Right atrium auricular region (tissue), 2 donors: ENCODE data around the gene CNTFR. TPM values are rescaled to one million over a fixed set of nuclear protein-coding genes. Genes with fewer than 3 reads are reported as not detected.

Experiments
- DNase-seq: peaks from one replicate; pipeline ENCODE4 v3.0.0-alpha.2; 2019; ENCODE audit warnings: low spot score
- H3K27ac ChIP-seq, 2 donors: fragments of 200-600 bp; sonication (generic); 1 replicate in 1 of 2; 2 replicates in 1 of 2; pipeline ENCODE4 v1.5.1; 2016 to 2019
- H3K27me3 ChIP-seq, 2 donors: fragments of 200-600 bp; sonication (generic); one replicate each; pipeline versions ENCODE4 v1.5.1 to v1.6.0; 2017 to 2019
- H3K36me3 ChIP-seq: fragments of 200-600 bp; sonication (generic); one replicate; pipeline ENCODE4 v1.5.1; 2016
- H3K4me1 ChIP-seq, 2 donors: fragments of 200-600 bp; sonication (generic); one replicate each; pipeline versions ENCODE4 v1.5.1 to v1.6.0; 2017 to 2019
- H3K4me3 ChIP-seq, 2 donors: fragments of 200-600 bp; sonication (generic); 1 replicate in 1 of 2; 2 replicates in 1 of 2; pipeline ENCODE4 v1.5.1; 2017 to 2019; ENCODE audit warnings: mild to moderate bottlenecking in 1 of 2, moderate library complexity in 1 of 2
- H3K9me3 ChIP-seq, 2 donors: fragments of 200-600 bp; sonication (generic); one replicate each; pipeline ENCODE4 v1.5.1; 2019
- total RNA-seq, 2 donors: library from RNA; depleted of rRNA; stranded (reverse); fragments of >200 nt; gene quantifications; one replicate each; pipeline ENCODE4 v1.1.0, GENCODE V29; 2016
- TF ChIP-seq, protein P1 (sequence below), 2 donors: fragments of 200-600 bp; sonication (generic); IDR thresholded peaks; one replicate each; pipeline ENCODE4 v1.5.1; 2019; ENCODE audit warnings: antibody characterized with exemption in 2 of 2

CNTFR gene
- total RNA-seq, 2 donors from 2014 or later, result 6.6 to 23.3 TPM

DNA sequence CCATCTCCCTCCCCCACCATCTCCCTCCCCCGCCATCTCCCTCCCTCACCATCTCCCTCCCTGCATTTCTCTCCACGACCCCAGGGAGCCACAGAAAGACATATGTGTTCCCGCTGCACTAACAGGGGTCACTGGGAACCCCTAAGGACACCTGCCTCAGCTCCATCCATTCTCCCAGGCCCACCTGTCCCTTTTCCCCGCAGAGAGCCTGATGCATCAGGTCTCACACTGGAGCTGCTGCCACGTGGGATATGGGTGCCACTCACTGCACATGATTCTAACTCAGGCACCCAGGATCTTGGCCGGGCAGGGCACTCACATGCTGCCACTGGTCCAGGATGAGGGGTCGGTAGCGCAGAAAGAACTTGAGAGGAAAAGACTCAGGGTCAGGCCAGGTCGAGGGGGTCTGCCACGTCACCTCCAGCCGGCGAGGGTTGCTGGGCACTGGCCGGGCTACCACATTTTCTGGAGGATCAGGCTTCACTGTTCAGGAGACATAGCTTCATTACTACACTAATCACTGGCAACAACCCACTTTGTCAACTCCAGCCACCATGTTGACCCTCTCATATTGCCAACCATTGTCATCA lies 33.5 kb downstream of the CNTFR start:
- Histone ChIP-seq H3K27me3 (no peaks in the 10 kb centered on the region), H3K4me3 (no peak overlapping the region), H3K36me3 (no peaks in the 10 kb centered on the region), H3K27ac (no peak overlapping the region), H3K9me3 (no peaks in the 10 kb centered on the region), H3K4me1 (peaks cover 0 to 23% of the 10 kb centered on the region in 2 donors)
- no peak for DNase-seq
- TF ChIP-seq, protein P1, sequence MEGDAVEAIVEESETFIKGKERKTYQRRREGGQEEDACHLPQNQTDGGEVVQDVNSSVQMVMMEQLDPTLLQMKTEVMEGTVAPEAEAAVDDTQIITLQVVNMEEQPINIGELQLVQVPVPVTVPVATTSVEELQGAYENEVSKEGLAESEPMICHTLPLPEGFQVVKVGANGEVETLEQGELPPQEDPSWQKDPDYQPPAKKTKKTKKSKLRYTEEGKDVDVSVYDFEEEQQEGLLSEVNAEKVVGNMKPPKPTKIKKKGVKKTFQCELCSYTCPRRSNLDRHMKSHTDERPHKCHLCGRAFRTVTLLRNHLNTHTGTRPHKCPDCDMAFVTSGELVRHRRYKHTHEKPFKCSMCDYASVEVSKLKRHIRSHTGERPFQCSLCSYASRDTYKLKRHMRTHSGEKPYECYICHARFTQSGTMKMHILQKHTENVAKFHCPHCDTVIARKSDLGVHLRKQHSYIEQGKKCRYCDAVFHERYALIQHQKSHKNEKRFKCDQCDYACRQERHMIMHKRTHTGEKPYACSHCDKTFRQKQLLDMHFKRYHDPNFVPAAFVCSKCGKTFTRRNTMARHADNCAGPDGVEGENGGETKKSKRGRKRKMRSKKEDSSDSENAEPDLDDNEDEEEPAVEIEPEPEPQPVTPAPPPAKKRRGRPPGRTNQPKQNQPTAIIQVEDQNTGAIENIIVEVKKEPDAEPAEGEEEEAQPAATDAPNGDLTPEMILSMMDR (IDR thresholded peaks at IDR 0.05), result no peak

DNA sequence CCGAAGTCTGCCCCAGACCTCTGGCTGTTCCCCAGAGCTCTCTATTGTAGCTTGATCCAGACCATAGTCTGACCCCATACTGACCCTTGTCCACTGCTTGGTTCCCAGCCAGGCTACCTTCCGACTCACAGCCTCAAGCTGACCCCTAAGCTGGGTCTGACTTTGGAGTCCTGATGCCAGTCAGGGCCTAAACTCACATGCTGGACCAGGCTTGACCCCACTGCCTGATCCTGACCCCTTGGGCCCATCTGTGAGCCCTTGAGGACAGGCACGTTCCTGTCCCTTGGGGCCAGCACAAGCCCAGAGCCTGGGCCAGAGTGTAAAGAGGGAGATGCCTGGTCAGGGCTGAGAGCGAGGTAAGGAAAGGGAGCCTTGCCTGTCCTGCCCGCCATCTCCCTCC lies 34.0 kb downstream of the CNTFR start:
- H3K27me3 ChIP-seq, result no peaks in the 10 kb centered on the region
- H3K27ac ChIP-seq, result no peak overlapping the region
- peaks cover 0 to 18% of the 10 kb centered on the region in 2 donors for H3K4me1 ChIP-seq
- H3K36me3 ChIP-seq, result no peaks in the 10 kb centered on the region
- no peaks in the 10 kb centered on the region for H3K9me3 ChIP-seq
- TF ChIP-seq, protein P1 (IDR thresholded peaks at IDR 0.05), result no peak
- DNase-seq, result no peak
- H3K4me3 ChIP-seq, result no peak overlapping the region

DNA sequence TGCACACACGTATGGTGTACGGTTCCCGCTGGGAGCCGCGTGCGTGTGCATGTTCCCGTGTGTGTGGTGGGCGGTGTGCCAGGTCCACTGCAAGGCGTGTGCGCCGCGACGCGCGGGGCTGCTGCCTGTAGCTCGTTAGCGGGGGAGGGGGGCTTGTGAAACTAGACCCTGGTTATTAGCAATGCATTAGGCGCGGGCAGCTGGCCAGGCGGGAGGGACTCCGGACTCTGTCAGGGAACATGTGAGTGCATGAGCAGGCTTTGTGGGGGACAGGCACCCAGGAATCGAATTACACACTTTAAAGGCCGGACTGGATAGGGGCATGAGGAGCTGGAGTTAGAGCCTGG lies 34.5 kb downstream of the CNTFR start:
- DNase-seq, result no peak
- Histone ChIP-seq H3K27ac (no peak overlapping the region), H3K4me3 (no peak overlapping the region), H3K4me1 (peaks cover 0 to 13% of the 10 kb centered on the region in 2 donors), H3K9me3 (no peaks in the 10 kb centered on the region), H3K36me3 (no peaks in the 10 kb centered on the region), H3K27me3 (no peaks in the 10 kb centered on the region)
- TF ChIP-seq, protein P1 (IDR thresholded peaks at IDR 0.05), result no peak

DNA sequence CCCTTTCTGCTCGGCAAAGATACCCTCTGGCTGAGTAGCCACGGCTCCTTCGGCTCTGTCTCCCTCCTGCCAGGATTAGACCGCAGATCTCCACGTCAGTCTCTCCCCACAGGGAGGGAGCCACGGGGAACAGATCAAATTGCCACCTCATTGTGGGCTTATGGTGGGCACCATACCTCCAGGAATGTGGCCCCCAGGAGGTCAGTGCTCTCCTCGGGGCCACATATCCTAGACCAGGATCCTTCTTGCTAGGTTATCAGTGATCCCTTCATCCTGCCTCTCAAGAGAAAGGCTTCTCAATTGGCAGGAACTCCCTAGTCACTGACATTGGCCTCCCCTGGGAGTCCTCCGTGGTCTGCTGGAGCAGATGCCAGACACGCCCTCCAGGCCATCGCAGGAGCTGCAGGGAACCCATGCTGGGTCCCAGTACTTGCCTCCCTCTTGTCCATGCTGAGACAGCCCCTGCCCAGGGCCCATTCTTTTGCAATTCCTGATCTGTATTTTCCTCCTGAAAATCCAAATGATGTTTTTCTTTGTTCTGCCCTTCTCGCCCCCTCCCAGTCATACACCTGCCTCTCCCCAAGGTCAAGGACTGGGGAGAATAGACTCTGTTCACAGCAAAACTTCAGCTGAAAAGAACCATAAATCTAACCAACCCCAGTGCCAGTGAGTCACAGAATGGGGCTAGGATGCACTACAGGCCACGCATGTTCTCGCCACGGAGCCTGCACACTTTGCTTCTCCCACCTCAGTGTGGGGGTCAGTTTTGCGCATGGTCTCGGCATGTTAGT lies 35.1 kb downstream of the CNTFR start:
- TF ChIP-seq, protein P1 (IDR thresholded peaks at IDR 0.05), result no peak
- H3K36me3 ChIP-seq, result no peaks in the 10 kb centered on the region
- no peaks in the 10 kb centered on the region for H3K27me3 ChIP-seq
- no peak overlapping the region for H3K27ac ChIP-seq
- DNase-seq, result no peak
- no peaks in the 10 kb centered on the region for H3K9me3 ChIP-seq
- H3K4me3 ChIP-seq, result no peak overlapping the region
- peaks cover 0 to 7% of the 10 kb centered on the region in 2 donors for H3K4me1 ChIP-seq

DNA sequence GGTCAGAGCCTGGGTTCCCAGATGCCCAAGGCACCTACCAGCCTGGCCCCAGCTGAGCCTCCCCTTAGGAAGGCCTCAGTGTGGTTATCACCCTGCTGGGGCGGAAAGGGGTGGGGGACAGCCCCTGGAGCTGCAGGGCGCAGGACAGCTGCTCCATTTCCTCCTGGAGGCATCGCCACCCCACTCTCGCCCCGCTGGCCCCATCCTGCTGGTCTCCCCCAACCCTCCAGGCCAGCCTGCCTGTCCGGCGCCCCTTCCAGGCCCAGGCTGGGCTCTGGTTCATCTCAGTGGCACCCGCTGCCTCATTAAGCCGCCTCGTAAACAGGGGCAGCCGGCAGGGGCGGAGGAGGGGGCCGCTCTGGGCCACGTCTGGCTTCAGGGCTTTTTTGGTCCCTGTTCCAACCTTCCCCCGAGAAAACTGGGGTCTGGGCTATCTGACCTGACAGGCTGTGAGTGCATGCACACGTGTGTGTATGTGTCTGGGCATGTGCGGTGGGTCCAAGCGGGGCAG lies 36.0 kb downstream of the CNTFR start:
- Histone ChIP-seq H3K27me3 (no peaks in the 10 kb centered on the region), H3K4me3 (no peak overlapping the region), H3K9me3 (no peaks in the 10 kb centered on the region), H3K4me1 (no peaks in the 10 kb centered on the region), H3K36me3 (no peaks in the 10 kb centered on the region), H3K27ac (no peak overlapping the region)
- TF ChIP-seq, protein P1 (IDR thresholded peaks at IDR 0.05), result no peak
- no peak for DNase-seq
